Stomach (tissue), 9 donors: ENCODE results near the gene CLCN6. TPM values are rescaled to one million over a fixed set of nuclear protein-coding genes. Genes with fewer than 3 reads are reported as not detected.

ENCODE experiments used
- DNase-seq, 2 donors: peaks; one replicate each; pipeline versions ENCODE4 v3.0.0 to v3.0.0-alpha.2; 2013 to 2019
- H3K27ac ChIP-seq, 5 donors: fragments of 200-600 bp in 4 of 5; sonication (generic) in 4 of 5; one replicate each; pipeline ENCODE4 v1.5.1; 2013 to 2019; ENCODE audit warnings: mild to moderate bottlenecking in 1 of 5, moderate library complexity in 1 of 5
- H3K27me3 ChIP-seq, 3 donors: fragments of 200-600 bp; sonication (generic); one replicate each; pipeline ENCODE4 v1.5.1; 2017 to 2019; ENCODE audit warnings: mixed run types in 1 of 3
- H3K36me3 ChIP-seq, 4 donors: fragments of 200-600 bp; sonication (generic); 1 replicate in 3 of 4; 2 replicates in 1 of 4; pipeline ENCODE4 v1.5.1; 2016 to 2019
- H3K4me1 ChIP-seq, 4 donors: fragments of 200-600 bp; sonication (generic); one replicate each; pipeline ENCODE4 v1.5.1; 2016 to 2019
- H3K4me3 ChIP-seq, 4 donors: fragments of 200-600 bp; sonication (generic) in 3 of 4; one replicate each; pipeline ENCODE4 v1.5.1; 2016 to 2019; ENCODE audit warnings: mild to moderate bottlenecking in 1 of 4
- H3K9me3 ChIP-seq, 4 donors: fragments of 200-600 bp; sonication (generic); one replicate each; pipeline ENCODE4 v1.5.1; 2016 to 2019
- CTCF ChIP-seq, 7 experiments: fragments of 450-650 bp in 4 of 7; fragments of 200-600 bp in 3 of 7; sonication (generic) in 3 of 7; IDR thresholded peaks; one replicate each; pipeline ENCODE4 v1.5.1; 2016 to 2019; ENCODE audit warnings: antibody characterized with exemption in 7 of 7, control low read depth in 2 of 7, mild to moderate bottlenecking in 1 of 7
- EP300 ChIP-seq: sonication (generic); formaldehyde crosslinking; IDR thresholded peaks from one replicate; pipeline ENCODE4 v1.6.1; 2017; ENCODE audit warnings: antibody characterized with exemption
- POLR2A ChIP-seq, 4 donors: fragments of 450-650 bp; IDR thresholded peaks; one replicate each; pipeline ENCODE4 v1.6.1; 2016; ENCODE audit warnings: antibody characterized with exemption in 4 of 4, control low read depth in 2 of 4, mild to moderate bottlenecking in 1 of 4, moderate library complexity in 1 of 4
- POLR2AphosphoS5 ChIP-seq, 3 donors: sonication (generic); formaldehyde crosslinking; IDR thresholded peaks; one replicate each; pipeline ENCODE4 v1.6.1; 2016; ENCODE audit warnings: antibody characterized with exemption in 3 of 3
- WGBS, 5 donors: extraction: QIAGEN DNeasy Blood & Tissue Kit in 3 of 5; methylation state at CpG; one replicate each; pipeline versions ENCODE4 v1.1.5 to v1.1.7; 2013 to 2018; 5-methylcytosine and 5-hydroxymethylcytosine counted together
- intact Hi-C: fragments of 100-400 bp; cut with DNase I; formaldehyde crosslinking; loops from one replicate; pipeline ENCODE4 v1.15.1; 2023; ENCODE audit warnings: low total_unique reads
- polyA plus RNA-seq, 3 donors: library from polyadenylated mRNA; stranded (reverse); fragments of 200-250 nt; gene quantifications; one replicate each; pipeline ENCODE4 v1.2.3, GENCODE V29; 2013
- total RNA-seq, 5 donors: library from RNA; depleted of rRNA; stranded (reverse); fragments of >200 nt; gene quantifications; one replicate each; pipeline versions ENCODE4 v1.1.0 to v1.2.3, GENCODE V29; 2014 to 2016
- donor health status: healthy with polysubstance abuse.
- donor health status: Bipolar disorder and iron deficiency.
- donor health status: healthy.

The CLCN6 gene
- total and polyA plus RNA-seq, 8 donors, result 4.1 to 49.6 (median 10.2) TPM

GRCh38 chr1:11770011-11770410 lies 36.0 kb upstream of the CLCN6 start:
- intact Hi-C loops, result no loop called here
- TF ChIP-seq CTCF (IDR thresholded peaks at IDR 0.05), result no peak
- TF ChIP-seq EP300, result no peak
- no peak for TF ChIP-seq POLR2A (IDR thresholded peaks at IDR 0.05)
- no peak for TF ChIP-seq POLR2AphosphoS5 (IDR thresholded peaks at IDR 0.05)

GRCh38 chr1:11771481-11772043 lies 34.4 kb upstream of the CLCN6 start:
- WGBS, 5 donors, result 57 to 64% (median 59%) methylated on average over 10 to 11 of the region's 11 CpGs
- no peak for TF ChIP-seq EP300
- no peak for TF ChIP-seq POLR2A (IDR thresholded peaks at IDR 0.05)
- no peak for TF ChIP-seq POLR2AphosphoS5 (IDR thresholded peaks at IDR 0.05)
- no peak for TF ChIP-seq CTCF (IDR thresholded peaks at IDR 0.05)

More at GRCh38 chr1:11770011-11770410, 36.0 kb upstream of the CLCN6 start:
- H3K27me3 ChIP-seq, result peaks cover 0 to 18% (median 0%) of the 10 kb centered on the region in 3 donors
- H3K27ac ChIP-seq, result no peak overlapping the region
- H3K9me3 ChIP-seq, result no peaks in the 10 kb centered on the region
- H3K36me3 ChIP-seq, result no peaks in the 10 kb centered on the region
- no peaks in the 10 kb centered on the region for H3K4me1 ChIP-seq
- no peak overlapping the region for H3K4me3 ChIP-seq
- DNase-seq, result no peak

GRCh38 chr1:11772458-11772857 lies 33.5 kb upstream of the CLCN6 start:
- no peaks in the 10 kb centered on the region for H3K4me1 ChIP-seq
- H3K36me3 ChIP-seq, result no peaks in the 10 kb centered on the region
- H3K27me3 ChIP-seq, result no peaks in the 10 kb centered on the region
- TF ChIP-seq POLR2A (IDR thresholded peaks at IDR 0.05) (no peak), POLR2AphosphoS5 (IDR thresholded peaks at IDR 0.05) (no peak), CTCF (IDR thresholded peaks at IDR 0.05) (no peak)
- no peak overlapping the region for H3K27ac ChIP-seq
- H3K9me3 ChIP-seq, result no peaks in the 10 kb centered on the region
- DNase-seq, result no peak
- no peak overlapping the region for H3K4me3 ChIP-seq
- 45 to 67% (median 57%) methylated on average over 5 of the region's 5 CpGs for WGBS, 5 donors
- intact Hi-C loops, result no loop called here

More at GRCh38 chr1:11771481-11772043, 34.4 kb upstream of the CLCN6 start:
- DNase-seq, result no peak
- intact Hi-C loops, result no loop called here
- H3K27ac ChIP-seq, result no peak overlapping the region
- H3K36me3 ChIP-seq, result no peaks in the 10 kb centered on the region
- H3K27me3 ChIP-seq, result peaks cover 0 to 7% (median 0%) of the 10 kb centered on the region in 3 donors
- no peaks in the 10 kb centered on the region for H3K9me3 ChIP-seq
- no peaks in the 10 kb centered on the region for H3K4me1 ChIP-seq
- H3K4me3 ChIP-seq, result no peak overlapping the region

GRCh38 chr1:11774753-11775152 lies 31.2 kb upstream of the CLCN6 start:
- Histone ChIP-seq H3K27ac (no peak overlapping the region), H3K4me3 (no peak overlapping the region), H3K9me3 (no peaks in the 10 kb centered on the region), H3K4me1 (no peaks in the 10 kb centered on the region), H3K27me3 (no peaks in the 10 kb centered on the region), H3K36me3 (no peaks in the 10 kb centered on the region)
- intact Hi-C loops, result no loop called here
- DNase-seq, result no peak
- TF ChIP-seq POLR2A (IDR thresholded peaks at IDR 0.05), result no peak
- TF ChIP-seq POLR2AphosphoS5 (IDR thresholded peaks at IDR 0.05), result no peak
- no peak for TF ChIP-seq EP300
- TF ChIP-seq CTCF (IDR thresholded peaks at IDR 0.05), result no peak
- WGBS, 5 donors, result 84 to 92% (median 89%) methylated on average over 9 of the region's 9 CpGs
